SK-MEL-5 (cell line): ENCODE results near the gene FGF21. TPM values are rescaled to one million over a fixed set of nuclear protein-coding genes. Genes with fewer than 3 reads are reported as not detected.
A peak's percentile ranks its signal among the peaks of the same experiment; 100 is the strongest.

Source experiments
- DNase-seq: peaks from one replicate; pipeline ENCODE4 v3.0.0-alpha.2; 2016; ENCODE audit warnings: low read depth, low spot score
- in situ Hi-C: cut with HindIII; loops from 2 replicates; pipeline ENCODE4 v1.10.0; 2016; ENCODE audit warnings: low sequenced_read_pairs, high pct_unique_total_duplicates, low pct_unique_long_range_greater_than_20kb
- small RNA-seq, 2 experiments: library from RNA; depleted of rRNA; stranded (forward); fragments of <200 nt; gene quantifications; one replicate each; pipeline ENCODE3, GENCODE V24; 2014
- total RNA-seq: library from RNA; depleted of rRNA; stranded (reverse); fragments of >200 nt; shearing (Covaris generic); gene quantifications from 2 replicates; pipeline ENCODE4 v1.2.3, GENCODE V29; 2014; rRNA removed

Gene FGF21
- total RNA-seq, 1 experiment from 2014 or later = not detected

GRCh38 chr19:48799358-48800300 lies 44.3 kb downstream of the FGF21 start:
- in situ Hi-C loops = no loop called here

GRCh38 chr19:48802623-48803022 lies 47.3 kb downstream of the FGF21 start:
- DNase-seq = no peak
- in situ Hi-C loops = no loop called here

More at GRCh38 chr19:48799358-48800300, 44.3 kb downstream of the FGF21 start:
- DNase-seq = no peak

GRCh38 chr19:48804496-48804895 lies 49.2 kb downstream of the FGF21 start:
- no peak for DNase-seq
- in situ Hi-C loops = no loop called here

- no peak for DNase-seq
- in situ Hi-C loops = no loop called here
Measured at GRCh38 chr19:48805452-48805851, 50.1 kb downstream of the FGF21 start.

GRCh38 chr19:48806518-48806817 lies 51.1 kb downstream of the FGF21 start:
- DNase-seq = no peak
- in situ Hi-C loops = no loop called here

- in situ Hi-C loops = no loop called here
- DNase-seq = peak; percentile 75
Measured at GRCh38 chr19:48806818-48807589, 51.7 kb downstream of the FGF21 start.

GRCh38 chr19:48807590-48808308 lies 52.4 kb downstream of the FGF21 start:
- no peak for DNase-seq
- in situ Hi-C loops = no loop called here

Small RNA genes within 50 kb of the gene (small RNA-seq; reads per million reads assigned to genes)
- 0 reads per million in 2 experiments for gene RNU6-317P

Other genes starting within 250 kb of the FGF21 start
- gene LMTK3, start 243.7 kb upstream of the FGF21 start, total RNA-seq = not detected in 2 replicates
- 0.27 and 0.34 TPM in 2 replicates for gene SULT2B1, start 203.4 kb upstream of the FGF21 start, total RNA-seq
- gene SPACA4, start 148.8 kb upstream of the FGF21 start, total RNA-seq = not detected in 2 replicates
- gene FAM83E, start 140.4 kb upstream of the FGF21 start, total RNA-seq = 0.34 TPM in 1 of 2 replicates, not detected in the other
- gene RPL18, start 136.3 kb upstream of the FGF21 start, total RNA-seq = 1,626 and 1,782 TPM in 2 replicates
- 4.8 and 7.3 TPM in 2 replicates for gene SPHK2, start 136.0 kb upstream of the FGF21 start, total RNA-seq
- gene DBP, start 118.1 kb upstream of the FGF21 start, total RNA-seq = 19.9 and 21.3 TPM in 2 replicates
- gene CA11, start 109.3 kb upstream of the FGF21 start, total RNA-seq = 5.1 and 7.1 TPM in 2 replicates
- gene NTN5, start 82.5 kb upstream of the FGF21 start, total RNA-seq = 0.05 TPM in 1 of 2 replicates, not detected in the other
- gene FUT2, start 59.6 kb upstream of the FGF21 start, total RNA-seq = not detected in 2 replicates
- gene MAMSTR, start 35.8 kb upstream of the FGF21 start, total RNA-seq = 0.35 and 0.50 TPM in 2 replicates
- gene RASIP1, start 14.9 kb upstream of the FGF21 start, total RNA-seq = 0.71 and 1.2 TPM in 2 replicates
- gene IZUMO1, start 8.6 kb upstream of the FGF21 start, total RNA-seq = not detected in 2 replicates
- gene FUT1, start 2.9 kb upstream of the FGF21 start, total RNA-seq = 0.11 and 0.16 TPM in 2 replicates
- 12.5 and 14.4 TPM in 2 replicates for gene BCAT2, start 55.5 kb downstream of the FGF21 start, total RNA-seq
- 53.9 and 58.9 TPM in 2 replicates for gene HSD17B14, start 81.0 kb downstream of the FGF21 start, total RNA-seq
- 3.0 and 3.1 TPM in 2 replicates for gene PLEKHA4, start 113.1 kb downstream of the FGF21 start, total RNA-seq
- gene PPP1R15A, start 116.9 kb downstream of the FGF21 start, total RNA-seq = 26.3 and 30.2 TPM in 2 replicates
- not detected in 2 replicates for gene TULP2, start 143.2 kb downstream of the FGF21 start, total RNA-seq
- gene NUCB1, start 144.8 kb downstream of the FGF21 start, total RNA-seq = 164 and 168 TPM in 2 replicates
- gene DHDH, start 178.2 kb downstream of the FGF21 start, total RNA-seq = 0.24 and 0.45 TPM in 2 replicates
- 90.3 and 108 TPM in 2 replicates for gene BAX, start 199.4 kb downstream of the FGF21 start, total RNA-seq
- gene FTL, start 209.8 kb downstream of the FGF21 start, total RNA-seq = 1,840 and 1,902 TPM in 2 replicates
- 29.3 and 33.1 TPM in 2 replicates for gene GYS1, start 237.8 kb downstream of the FGF21 start, total RNA-seq
- 199 and 203 TPM in 2 replicates for gene RUVBL2, start 238.4 kb downstream of the FGF21 start, total RNA-seq